GM04504 (cell line): ENCODE results near the gene SLC8A3.

Experiments used
- DNase-seq: peaks from one replicate; pipeline ENCODE4 v3.0.0-alpha.2; 2012; ENCODE audit warnings: low read depth

The SLC8A3 gene

GRCh38 chr14:69997849-69998248 is 190.9 kb downstream of the SLC8A3 start:
- no peak for DNase-seq

- no peak for DNase-seq
Observed at GRCh38 chr14:69996216-69996615, 192.5 kb downstream of the SLC8A3 start.
